NCI-H2196 treated with DMSO at 0.1 percent for 48 hours (cell line): ENCODE results near the gene CNPY4.
A peak's percentile ranks its signal among the peaks of the same experiment; 100 is the strongest.

Experiments used
- DNase-seq: peaks from one replicate; lab custom pipeline; 2025; ENCODE audit not compliant: unreplicated experiment; lab: John Stamatoyannopoulos, UW

CNPY4 gene

DNA sequence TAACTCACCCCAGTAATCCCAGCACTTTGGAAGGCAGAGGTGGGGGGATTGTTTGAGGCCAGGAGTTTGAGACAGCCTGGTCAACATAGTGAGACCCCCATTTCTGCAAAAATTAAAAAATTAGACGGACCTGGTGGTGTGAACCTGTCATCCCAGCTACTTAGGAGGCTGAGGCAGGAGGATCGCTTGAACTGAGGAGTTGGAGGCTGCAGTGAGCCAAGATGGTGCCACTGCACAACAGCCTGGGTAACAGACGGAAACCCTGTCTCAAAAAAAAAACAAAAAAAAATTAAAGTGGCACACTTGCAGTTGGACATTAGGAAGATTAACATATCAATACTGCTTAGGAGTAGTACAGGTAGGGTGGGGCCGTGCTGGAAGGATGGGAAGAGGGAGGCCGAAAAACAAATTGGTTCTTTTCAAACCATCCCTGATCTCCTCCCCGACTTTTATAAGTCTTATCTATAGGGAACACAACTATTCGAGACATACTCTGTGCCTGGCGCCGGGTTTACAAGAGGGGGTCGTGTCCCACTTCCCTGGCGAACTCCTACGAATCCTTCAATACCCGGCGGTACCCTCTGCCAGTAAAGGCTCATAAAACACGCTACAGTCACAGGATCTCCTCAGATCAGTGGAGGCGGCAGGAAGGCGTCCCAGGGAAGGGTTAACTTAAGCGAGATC, 904 bp upstream of the CNPY4 start:
- DNase-seq = no peak

DNA sequence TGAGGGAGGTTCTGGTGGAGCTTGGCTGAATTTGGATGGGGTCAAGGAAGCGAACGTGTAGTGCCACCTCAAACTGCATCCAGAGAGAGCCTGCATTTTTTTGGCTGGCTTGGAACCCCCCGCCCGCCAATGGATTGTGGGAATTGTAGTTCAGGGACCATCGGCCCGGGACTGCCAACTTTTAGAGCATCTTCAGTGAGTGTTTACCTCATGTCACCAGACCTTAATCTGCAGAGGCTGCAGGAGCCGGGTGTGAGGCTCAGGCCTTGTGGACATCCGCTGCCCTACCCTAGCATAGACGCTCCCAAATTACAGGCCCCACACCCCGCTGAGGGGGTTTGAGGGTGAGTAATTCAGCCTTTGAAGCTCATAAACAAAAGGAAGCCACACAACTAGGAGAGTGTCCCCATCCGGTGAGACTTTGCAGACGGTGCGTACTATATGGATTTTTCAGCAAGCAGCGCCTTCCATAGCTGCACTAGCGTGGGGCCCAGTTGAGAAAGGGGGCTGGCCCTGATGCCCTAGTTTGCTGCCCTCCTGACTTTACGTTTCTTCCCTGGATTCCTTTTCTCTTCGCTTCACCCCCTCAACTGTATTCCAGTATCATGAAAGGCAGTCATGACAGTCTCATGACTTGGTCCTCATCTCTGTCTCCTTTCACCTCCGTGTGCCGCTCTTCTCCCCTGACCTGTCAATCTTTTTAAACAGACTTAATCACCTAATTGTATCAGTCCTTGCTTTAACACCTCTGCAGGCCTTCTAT, 717 bp downstream of the CNPY4 start:
- DNase-seq = no peak

DNA sequence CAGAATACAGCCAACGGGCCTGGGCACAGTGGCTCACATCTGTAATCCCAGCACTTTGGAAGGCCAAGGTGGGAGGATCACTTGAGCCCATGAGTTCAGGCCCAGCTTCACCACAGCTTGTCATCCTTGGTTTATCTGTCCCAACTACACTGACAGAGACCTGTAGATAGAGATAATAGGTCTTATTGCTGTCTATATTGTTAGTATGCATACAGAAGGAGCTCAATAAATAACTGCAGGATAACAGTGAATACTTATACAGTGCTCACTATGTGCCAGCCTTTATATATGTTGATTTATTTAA, 1.3 kb downstream of the CNPY4 start:
- DNase-seq = no peak

DNA sequence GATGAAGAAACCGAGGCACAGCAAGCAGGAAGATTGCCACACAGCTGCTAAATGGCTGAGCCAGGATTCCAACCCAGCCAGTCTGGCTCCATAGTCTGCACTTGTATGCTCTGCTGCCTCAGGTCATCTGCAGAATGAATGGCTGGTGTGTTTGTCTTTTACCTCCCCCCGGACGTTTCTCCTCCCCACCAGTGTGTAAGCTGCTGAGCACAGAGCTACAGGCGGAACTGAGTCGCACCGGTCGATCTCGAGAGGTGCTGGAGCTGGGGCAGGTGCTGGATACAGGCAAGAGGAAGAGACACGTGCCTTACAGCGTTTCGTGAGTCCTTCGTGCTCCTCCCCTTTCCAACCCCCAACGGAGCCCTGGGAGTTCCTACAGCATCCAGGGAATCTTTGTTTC, 2.6 kb downstream of the CNPY4 start:
- peak; percentile 98 for DNase-seq

DNA sequence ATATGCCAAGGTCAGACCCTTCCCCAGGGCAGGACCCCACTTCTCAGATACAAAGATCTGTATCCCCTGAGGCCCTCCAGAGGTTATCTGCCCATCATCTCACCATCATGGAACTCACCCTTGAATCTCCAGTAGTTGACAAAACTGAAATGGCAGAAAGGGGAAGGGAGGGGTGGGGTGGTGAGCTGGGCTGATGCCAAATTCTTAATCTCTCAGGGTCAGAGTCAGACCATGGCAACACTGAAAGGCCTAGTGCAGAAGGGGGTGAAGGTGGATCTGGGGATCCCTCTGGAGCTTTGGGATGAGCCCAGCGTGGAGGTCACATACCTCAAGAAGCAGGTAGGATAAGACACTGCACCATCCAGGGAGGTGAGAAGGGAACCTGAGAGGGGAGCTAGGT, 3.1 kb downstream of the CNPY4 start:
- no peak for DNase-seq

DNA sequence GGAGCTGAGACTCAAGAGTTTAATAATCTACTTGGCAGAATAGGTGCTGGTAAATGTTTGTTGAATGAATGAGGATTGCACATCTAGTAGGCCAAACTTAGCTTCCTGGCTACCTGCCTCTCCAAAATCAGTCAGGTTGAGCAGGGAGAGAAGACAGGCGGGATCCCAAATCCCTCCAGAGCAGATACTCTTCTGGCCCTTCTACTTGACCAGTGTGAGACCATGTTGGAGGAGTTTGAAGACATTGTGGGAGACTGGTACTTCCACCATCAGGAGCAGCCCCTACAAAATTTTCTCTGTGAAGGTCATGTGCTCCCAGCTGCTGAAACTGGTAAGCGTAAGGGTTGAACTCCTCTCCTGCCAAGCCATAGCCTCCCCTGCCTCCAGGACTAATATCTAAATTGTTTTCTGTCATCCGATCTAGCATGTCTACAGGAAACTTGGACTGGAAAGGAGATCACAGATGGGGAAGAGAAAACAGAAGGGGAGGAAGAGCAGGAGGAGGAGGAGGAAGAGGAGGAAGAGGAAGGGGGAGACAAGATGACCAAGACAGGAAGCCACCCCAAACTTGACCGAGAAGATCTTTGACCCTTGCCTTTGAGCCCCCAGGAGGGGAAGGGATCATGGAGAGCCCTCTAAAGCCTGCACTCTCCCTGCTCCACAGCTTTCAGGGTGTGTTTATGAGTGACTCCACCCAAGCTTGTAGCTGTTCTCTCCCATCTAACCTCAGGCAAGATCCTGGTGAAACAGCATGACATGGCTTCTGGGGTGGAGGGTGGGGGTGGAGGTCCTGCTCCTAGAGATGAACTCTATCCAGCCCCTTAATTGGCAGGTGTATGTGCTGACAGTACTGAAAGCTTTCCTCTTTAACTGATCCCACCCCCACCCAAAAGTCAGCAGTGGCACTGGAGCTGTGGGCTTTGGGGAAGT, 5.1 kb downstream of the CNPY4 start:
- no peak for DNase-seq

DNA sequence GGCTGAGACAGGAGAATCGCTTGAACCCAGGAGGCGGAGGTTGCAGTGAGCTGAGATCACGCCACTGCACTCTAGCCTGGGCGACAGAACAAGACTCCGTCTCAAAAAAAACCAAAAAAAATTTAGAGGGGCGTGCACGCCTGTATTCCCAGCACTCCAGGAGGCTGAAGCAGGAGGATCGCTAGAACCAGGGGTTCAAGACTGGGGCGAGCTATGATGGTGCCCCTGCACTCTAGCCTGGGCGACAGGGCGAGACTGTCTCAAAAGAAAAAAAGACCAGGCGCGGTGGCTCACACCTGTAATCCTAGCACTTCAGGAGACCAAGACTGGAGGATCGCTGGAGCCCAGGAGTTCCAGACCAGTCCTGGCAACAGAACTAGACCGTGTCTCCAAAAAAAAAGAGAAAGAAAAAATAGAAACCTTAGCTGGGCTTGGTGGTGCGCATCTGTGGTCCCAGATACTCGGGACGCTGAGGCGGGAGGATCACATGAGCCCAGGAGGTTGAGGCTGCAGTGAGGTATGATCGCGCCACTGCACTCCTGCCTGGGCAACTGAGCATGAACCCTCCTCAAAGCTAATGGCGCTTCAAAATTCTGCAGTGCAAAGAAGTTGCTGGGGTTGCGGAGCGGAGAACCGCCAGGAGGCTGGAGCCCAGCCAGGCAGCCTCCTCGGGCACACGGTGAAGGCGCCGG, 7.0 kb downstream of the CNPY4 start:
- no peak for DNase-seq

DNA sequence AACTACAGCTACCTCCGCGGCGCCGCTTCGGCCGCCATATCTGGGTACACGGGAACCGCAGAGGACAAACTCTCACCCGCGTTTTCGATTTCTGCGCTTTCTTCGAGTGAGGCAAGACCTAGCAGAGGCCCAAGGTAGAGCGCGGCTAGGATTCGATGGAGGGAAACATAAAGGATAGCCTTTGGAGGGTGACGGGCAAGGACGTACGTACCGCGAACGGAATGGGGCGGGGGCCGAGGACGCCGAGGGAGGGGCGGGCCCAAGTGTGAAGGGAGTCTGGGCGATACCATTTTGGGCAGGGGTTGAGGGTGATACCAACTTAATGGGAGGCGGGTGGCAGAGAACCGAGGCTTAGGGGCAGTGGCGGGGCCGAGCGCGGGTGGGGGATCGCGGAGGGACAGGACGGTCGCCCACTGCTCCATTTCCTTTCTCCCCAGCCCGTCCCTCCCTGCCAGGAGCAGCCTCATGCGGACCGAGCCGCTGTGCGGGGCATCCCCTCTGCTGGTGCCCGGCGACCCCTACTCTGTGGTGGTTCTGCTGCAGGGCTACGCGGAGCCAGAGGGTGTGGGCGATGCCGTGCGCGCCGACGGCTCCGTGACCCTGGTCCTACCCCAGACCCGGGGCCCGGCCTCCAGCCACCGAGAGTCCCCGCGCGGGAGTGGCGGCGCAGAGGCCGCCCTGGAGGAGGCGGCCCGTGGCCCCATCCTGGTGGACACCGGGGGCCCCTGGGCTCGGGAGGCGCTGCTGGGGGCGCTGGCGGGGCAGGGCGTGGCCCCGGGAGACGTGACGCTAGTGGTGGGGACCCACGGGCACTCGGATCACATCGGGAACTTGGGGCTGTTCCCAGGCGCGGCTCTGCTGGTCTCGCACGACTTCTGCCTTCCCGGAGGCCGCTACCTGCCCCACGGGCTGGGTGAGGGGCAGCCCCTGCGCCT, 7.8 kb downstream of the CNPY4 start, which contains the start of gene MBLAC1:
Gene MBLAC1 (plus strand): TSS at position 37 of the 935 bp plus-strand sequence. CDS start 429 bp downstream, at position 466.
- DNase-seq = peak; percentile 83

DNA sequence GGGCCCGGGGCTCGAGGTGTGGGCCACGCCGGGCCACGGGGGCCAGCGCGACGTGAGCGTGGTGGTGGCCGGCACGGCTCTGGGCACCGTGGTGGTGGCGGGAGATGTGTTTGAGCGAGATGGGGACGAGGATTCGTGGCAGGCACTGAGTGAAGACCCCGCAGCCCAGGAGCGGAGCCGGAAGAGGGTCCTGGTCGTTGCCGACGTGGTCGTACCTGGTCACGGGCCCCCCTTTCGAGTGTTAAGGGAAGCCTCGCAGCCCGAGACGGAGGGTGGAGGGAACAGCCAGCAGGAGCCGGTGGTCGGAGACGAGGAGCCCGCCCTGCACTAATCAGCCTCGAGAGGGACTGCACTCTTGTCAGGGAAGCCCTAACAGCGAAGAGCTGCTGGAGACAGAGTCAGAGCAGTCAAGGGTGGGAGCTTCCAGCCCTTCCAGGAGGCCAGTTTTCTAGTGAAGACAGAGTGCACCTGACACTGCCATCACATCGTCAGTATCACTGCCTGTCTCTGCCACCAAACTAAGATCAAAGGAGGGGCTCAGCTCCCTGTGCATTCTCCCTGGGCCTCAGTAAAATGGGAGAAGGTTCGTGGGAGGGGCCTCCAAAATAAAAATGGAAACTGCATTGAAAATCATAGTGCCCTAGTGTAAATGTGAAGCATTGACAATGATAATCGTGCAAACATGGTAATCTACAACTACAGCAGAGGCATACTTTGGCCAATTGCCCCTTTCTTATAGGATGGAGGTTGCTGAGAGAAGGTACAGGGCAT, 8.6 kb downstream of the CNPY4 start:
- DNase-seq = no peak

DNA sequence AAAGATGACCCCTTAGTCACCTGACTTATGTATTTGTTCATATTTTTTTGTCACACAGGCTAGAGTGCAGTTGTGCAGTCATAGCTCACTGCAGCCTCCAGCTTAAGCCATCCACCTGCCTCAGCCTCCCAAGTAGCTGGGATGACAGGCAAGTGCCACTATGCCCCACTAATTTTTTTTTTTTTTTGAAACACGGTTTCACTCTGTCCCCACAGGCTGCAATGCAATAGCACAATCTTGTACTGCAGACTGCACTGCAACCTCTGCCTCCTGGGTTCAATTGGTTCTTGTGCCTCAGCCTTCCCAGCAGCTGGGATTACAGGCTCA, 9.2 kb downstream of the CNPY4 start:
- no peak for DNase-seq

DNA sequence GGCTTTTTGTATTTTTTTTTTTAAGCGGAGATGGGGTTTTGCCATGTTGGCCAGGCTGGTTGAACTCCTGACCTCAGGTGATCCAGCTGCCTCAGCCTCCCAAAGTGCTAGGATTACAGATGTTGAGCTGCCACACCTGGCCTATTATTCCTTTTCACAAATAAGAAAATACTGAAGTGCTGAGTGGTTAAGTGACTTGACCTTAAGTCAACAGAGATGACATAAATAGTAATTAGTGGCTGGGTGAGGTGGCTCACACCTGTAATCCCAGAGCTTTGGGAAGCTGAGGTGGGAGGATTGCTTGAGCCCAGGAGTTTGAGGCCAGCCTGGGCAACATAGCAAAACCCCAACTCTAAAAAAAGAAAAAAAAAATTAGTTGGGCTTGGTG, 10.8 kb downstream of the CNPY4 start:
- peak; percentile 45 for DNase-seq

DNA sequence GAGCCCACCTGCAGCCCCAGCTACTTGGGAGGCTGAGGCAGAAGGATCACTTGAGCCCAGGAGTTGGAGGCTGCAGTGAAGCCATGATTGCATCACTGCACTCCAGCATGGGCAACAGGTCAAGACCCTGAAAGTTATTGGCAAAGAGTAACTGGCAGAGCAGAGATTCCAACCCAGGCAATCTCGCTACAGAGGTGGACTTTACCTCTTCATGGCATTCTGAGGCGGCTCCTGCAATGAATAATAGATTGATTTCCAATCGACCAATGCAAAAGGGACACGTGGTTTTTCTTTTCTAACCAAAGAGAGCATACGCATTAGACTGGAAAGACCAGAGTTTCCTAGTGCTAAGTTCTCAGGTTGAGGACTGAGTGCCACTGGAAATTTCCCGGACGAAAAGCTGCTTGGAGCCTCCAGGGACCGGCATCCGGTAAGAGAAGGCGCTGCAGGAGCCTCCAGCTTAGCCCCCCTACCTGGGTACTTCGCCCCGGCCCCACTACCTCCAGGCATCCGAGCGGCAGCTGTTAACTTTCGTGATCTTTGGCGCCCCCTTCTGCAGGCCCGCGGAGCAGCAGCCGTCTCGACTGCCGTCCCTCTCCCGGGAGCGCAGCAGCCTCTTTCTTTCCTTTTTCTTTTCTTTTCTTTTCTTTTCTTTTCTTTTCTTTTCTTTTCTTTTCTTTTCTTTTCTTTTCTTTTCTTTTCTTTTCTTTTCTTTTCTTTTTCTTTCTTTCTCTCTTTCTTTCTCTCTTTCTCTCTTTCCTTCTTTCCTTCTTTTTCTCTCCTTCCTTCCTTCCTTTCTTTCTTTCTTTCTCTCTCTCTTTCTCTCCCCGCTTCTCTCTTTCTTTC, 11.4 kb downstream of the CNPY4 start:
- DNase-seq = peak; percentile 72

DNA sequence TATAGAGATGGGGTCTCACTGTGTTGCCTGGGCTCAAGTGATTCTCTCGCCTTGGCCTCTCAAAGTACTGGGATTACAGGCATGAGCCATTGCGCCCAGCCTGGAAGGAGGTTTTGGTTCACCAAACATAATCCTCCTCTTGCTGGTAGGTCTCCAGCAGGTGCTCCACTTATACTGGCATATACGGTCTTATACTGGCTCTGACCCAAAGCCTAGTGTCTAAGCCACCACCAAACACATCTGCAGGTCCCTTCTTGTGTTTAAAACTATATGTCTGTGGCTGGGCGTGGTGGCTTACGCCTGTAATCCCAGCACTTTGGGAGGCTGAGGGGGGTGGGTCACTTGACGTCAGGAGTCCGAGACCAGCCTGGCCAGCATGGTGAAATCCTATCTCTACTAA, 12.7 kb downstream of the CNPY4 start:
- no peak for DNase-seq

DNA sequence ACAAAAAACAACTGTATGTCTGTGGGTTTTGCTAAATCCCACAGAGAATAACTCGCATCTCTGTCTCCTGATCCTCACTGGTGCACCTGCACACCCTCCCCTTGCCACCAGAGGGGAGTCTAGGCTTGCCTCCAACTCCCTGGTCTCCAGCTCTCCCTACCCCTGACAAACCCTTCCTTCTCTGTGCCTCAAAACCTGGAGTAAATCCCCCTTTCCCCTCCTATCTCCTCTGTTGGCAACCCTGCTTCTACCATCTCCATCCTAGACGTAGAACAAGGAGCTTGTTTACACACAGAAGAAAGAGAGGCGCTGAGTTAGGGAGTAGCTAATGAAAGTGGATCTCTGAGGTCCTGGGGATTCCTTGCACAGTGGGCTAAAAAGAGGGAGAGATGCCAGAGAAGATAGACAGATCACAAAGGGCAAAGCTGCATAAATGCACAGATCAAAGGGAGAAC, 13.3 kb downstream of the CNPY4 start:
- DNase-seq = peak; percentile 41

DNA sequence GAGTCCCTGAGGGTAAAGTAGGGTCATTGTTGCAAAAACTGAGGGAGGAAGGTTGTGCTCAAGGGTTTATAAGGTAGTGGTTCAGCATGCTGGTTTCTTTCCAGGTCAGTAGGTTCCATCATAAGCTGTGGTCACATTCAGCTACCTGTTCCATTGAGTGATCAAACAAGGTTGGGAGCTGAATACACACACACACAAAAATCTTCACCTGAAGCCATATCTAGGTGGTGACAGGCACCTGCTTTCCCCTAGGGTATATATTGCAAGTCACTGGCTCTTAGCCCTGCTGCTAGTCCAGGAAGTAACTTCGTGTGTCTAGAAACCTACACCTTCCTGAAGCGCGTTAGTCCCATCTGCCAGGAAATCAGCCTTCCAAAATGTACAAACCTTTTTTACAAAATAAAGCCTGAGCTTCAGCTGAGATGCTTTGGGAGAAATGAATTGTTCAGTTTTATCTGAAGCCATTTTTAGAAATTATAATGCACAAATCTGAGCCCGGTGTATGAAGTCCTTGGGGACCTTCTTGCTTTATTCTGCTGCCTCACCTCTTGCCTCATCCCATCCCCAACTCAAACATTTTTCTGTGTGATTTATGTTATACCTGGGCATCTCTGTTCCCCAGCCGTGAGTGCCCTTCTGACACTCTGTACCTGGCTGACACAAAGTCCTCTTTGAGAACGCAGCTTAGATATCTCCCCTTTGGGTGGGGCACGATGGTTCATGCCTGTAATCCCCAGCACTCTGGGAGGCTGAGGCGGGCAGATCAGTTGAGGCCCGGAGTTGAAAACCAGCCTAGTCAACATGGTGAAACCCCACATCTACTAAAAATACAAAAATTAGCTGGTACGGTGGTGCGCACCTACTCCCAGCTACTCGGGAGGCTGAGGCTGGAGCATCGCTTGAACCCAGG, 18.7 kb downstream of the CNPY4 start:
- peak; percentile 61 for DNase-seq

DNA sequence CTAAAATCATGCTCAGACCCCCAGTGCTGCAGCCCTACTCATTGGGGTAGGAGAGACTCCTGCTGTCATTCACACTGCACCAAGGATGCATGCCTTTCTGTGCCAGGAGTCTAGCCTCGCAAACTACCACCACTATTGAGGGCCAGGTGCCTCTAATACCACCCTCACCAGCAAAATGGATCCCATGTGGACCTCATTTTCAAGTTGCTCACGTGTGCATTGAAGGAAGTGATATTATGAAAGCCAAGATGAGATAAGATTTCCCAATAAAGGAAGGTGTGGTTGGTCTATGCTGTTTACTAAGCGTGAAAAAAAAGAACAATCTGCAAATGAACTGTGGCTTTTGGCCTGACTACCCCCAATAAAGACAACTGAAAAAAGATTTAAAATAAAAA, 22.1 kb downstream of the CNPY4 start:
- DNase-seq = no peak

DNA sequence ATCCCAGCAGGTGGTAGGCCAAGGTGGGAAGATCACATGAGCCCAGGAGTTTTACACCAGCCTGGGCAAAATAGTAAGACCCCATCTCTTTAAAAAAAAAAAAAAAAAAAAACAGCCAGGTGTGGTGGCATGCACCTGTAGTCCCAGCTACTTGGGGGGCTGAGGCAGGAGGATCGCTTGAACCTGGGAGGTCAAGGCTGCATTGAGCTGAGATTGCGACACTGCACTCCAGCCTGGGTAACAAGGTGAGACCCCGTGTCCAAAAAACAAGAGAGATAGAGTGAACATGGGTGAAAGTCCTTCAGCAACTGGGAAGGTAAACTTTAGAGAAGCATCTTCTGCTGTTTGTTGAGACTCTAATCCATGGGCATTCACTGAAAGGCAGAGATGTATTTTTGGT, 23.0 kb downstream of the CNPY4 start:
- DNase-seq = no peak
